DND-41 (cell line): ENCODE results near the gene THSD4.

Source experiments
- ATAC-seq: fragments of 200-7000 bp; cut with Tn5 transposase; 3 replicates; pipeline ENCODE4 v1.9.1; 2021; ENCODE audit warnings: low read depth; ENCODE audit not compliant: insufficient read depth
- DNase-seq: peaks from one replicate; pipeline ENCODE4 v3.0.0-alpha.2; 2020
- H2AFZ ChIP-seq: 2 replicates; pipeline ENCODE4 v1.6.0; 2012; ENCODE audit warnings: low read depth, low read length
- H3K27ac ChIP-seq: 2 replicates; pipeline ENCODE4 v1.5.1; 2012; ENCODE audit warnings: low read length, inconsistent platforms
- H3K27me3 ChIP-seq: fragments of 200-600 bp; sonication (generic); 2 replicates; pipeline ENCODE4 v1.6.0; 2012; ENCODE audit warnings: low read length, mild to moderate bottlenecking, inconsistent platforms; ENCODE audit not compliant: insufficient read depth, poor library complexity
- H3K36me3 ChIP-seq: 2 replicates; pipeline ENCODE4 v1.5.1; 2012; ENCODE audit warnings: low read length, inconsistent platforms; ENCODE audit not compliant: insufficient read depth
- H3K4me1 ChIP-seq: 2 replicates; pipeline ENCODE4 v1.5.1; 2012; ENCODE audit warnings: mild to moderate bottlenecking, low read length; ENCODE audit not compliant: insufficient read depth
- H3K4me2 ChIP-seq: 2 replicates; pipeline ENCODE4 v1.6.0; 2012; ENCODE audit warnings: mild to moderate bottlenecking, moderate library complexity, low read length, inconsistent platforms; ENCODE audit not compliant: insufficient read depth
- H3K4me3 ChIP-seq, 2 experiments: fragments of 200-600 bp in 1 of 2; shearing (Covaris generic) in 1 of 2; 2 replicates each; pipeline ENCODE4 v1.5.1; 2012 to 2016; ENCODE audit warnings: inconsistent platforms in 2 of 2, low read length in 2 of 2, mild to moderate bottlenecking in 2 of 2, low read depth in 1 of 2, moderate library complexity in 1 of 2
- H3K79me2 ChIP-seq: 2 replicates; pipeline ENCODE4 v1.6.0; 2012; ENCODE audit warnings: low read length, inconsistent platforms; ENCODE audit not compliant: insufficient read depth
- H3K9ac ChIP-seq: 2 replicates; pipeline ENCODE4 v1.6.0; 2012; ENCODE audit warnings: low read depth, mild to moderate bottlenecking, inconsistent platforms, low read length, moderate library complexity
- H3K9me3 ChIP-seq: 2 replicates; pipeline ENCODE4 v1.5.1; 2012; ENCODE audit warnings: low read length, moderate library complexity, mild to moderate bottlenecking, inconsistent platforms; ENCODE audit not compliant: insufficient read depth, severe bottlenecking
- H4K20me1 ChIP-seq: 2 replicates; pipeline ENCODE4 v1.6.0; 2012; ENCODE audit warnings: low read length; ENCODE audit not compliant: insufficient read depth
- CTCF ChIP-seq: IDR thresholded peaks from 2 replicates; pipeline ENCODE4 v1.5.1; 2012; ENCODE audit warnings: borderline replicate concordance, low read length, moderate library complexity, mild to moderate bottlenecking; ENCODE audit not compliant: poor library complexity, severe bottlenecking; ENCODE audit errors: extremely low read depth
- EZH2 ChIP-seq: IDR thresholded peaks from 3 replicates; pipeline ENCODE4 v1.6.1; 2012; ENCODE audit warnings: borderline replicate concordance, low read depth, mild to moderate bottlenecking, moderate library complexity, low read length, inconsistent platforms; ENCODE audit not compliant: severe bottlenecking

Gene THSD4

DNA sequence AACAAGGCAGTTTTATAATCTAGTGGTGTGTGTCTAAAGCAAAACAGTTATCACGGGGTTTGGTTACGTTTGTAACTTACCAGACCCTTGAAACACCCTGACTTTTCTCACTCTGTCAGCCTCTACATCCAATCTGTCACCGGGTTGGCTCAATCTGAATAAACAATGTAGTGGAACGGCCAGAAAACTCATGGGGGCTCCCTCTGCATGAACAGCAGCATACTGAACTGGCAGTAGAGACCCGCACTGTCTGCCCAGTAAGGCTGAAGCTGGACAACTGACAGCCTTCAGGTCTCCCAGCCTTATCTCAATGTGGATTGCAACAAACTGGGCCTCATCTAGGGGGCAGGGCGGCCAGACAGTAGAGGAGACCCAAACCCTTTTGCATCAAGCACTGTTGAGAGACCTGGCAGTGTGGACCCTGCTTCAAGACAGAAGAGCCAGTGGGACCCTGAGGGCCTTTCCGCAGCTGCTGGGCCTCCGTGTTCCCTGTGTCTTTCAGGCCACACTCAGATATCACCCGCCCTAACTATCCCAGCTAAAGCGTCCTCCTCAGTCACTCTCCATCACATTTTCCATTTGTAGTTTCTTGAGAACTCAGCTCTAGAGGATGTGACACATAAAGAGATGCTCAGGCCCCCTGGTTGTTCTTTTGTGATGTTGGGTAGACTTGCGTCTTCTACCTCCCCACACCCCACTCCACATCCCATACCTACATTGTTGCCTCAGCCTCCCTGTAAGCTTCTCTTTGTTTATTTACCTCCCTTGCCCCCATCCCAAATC lies 513.9 kb downstream of the THSD4 start:
- Histone ChIP-seq H4K20me1 (no peaks in the 10 kb centered on the region), H3K9ac (no peak overlapping the region), H2AFZ (no peak overlapping the region), H3K4me3 (no peak overlapping the region), H3K4me2 (no peak overlapping the region), H3K27me3 (peaks cover 5% of the 10 kb centered on the region), H3K79me2 (no peaks in the 10 kb centered on the region), H3K4me1 (no peaks in the 10 kb centered on the region), H3K9me3 (no peaks in the 10 kb centered on the region), H3K36me3 (no peaks in the 10 kb centered on the region), H3K27ac (no peak overlapping the region)
- no peak for TF ChIP-seq EZH2
- TF ChIP-seq CTCF: no peak
- DNase-seq (no peak), ATAC-seq (no peak)

- H3K36me3 ChIP-seq: no peaks in the 10 kb centered on the region
- no peaks in the 10 kb centered on the region for H3K4me1 ChIP-seq
- no peak overlapping the region for H3K27ac ChIP-seq
- H3K27me3 ChIP-seq: peaks cover 5% of the 10 kb centered on the region
- DNase-seq (no peak), ATAC-seq (no peak)
- H3K9ac ChIP-seq: no peak overlapping the region
- TF ChIP-seq CTCF (no peak), EZH2 (no peak)
- H3K4me3 ChIP-seq: no peak overlapping the region
- H3K9me3 ChIP-seq: no peaks in the 10 kb centered on the region
- no peak overlapping the region for H2AFZ ChIP-seq
- no peaks in the 10 kb centered on the region for H3K79me2 ChIP-seq
- no peak overlapping the region for H3K4me2 ChIP-seq
- H4K20me1 ChIP-seq: no peaks in the 10 kb centered on the region
These were observed 514.7 kb downstream of the THSD4 start for GRCh38 chr15:71629781-71630474.

- Histone ChIP-seq H3K36me3 (no peaks in the 10 kb centered on the region), H3K9me3 (no peaks in the 10 kb centered on the region)
These were observed 515.2 kb downstream of the THSD4 start for GRCh38 chr15:71630475-71630809.

More at GRCh38 chr15:71630475-71630809, 515.2 kb downstream of the THSD4 start:
- Histone ChIP-seq H3K4me2 (no peak overlapping the region), H3K4me3 (no peak overlapping the region), H3K79me2 (no peaks in the 10 kb centered on the region), H2AFZ (no peak overlapping the region), H3K4me1 (no peaks in the 10 kb centered on the region), H4K20me1 (no peaks in the 10 kb centered on the region), H3K27me3 (peaks cover 5% of the 10 kb centered on the region), H3K9ac (no peak overlapping the region), H3K27ac (no peak overlapping the region)
- no peak for TF ChIP-seq EZH2
- no peak for TF ChIP-seq CTCF
- DNase-seq: no peak
- ATAC-seq: no peak
